HFF-Myc (cell line): Measurements from ENCODE around the gene FNIP1.

Experiments used
- DNase-seq: peaks from one replicate; pipeline ENCODE4 v3.0.0-alpha.2; 2011; ENCODE audit warnings: low read depth; ENCODE audit errors: extremely low read depth
- H3K4me3 ChIP-seq: replicated peaks from 2 replicates; pipeline ENCODE4 v1.5.1; 2011; ENCODE audit warnings: low read depth, mild to moderate bottlenecking, control low read depth, low read length
- TF ChIP-seq, protein P1 (sequence below): IDR thresholded peaks from 2 replicates; pipeline ENCODE4 v1.5.1; 2012; ENCODE audit warnings: mild to moderate bottlenecking, low read depth, low read length, control low read depth; ENCODE audit errors: missing control alignments

FNIP1 gene

GRCh38 chr5:131659290-131659689 is 137.5 kb downstream of the FNIP1 start:
- DNase-seq = no peak
- no peak overlapping the region for H3K4me3 ChIP-seq
- TF ChIP-seq, protein P1, sequence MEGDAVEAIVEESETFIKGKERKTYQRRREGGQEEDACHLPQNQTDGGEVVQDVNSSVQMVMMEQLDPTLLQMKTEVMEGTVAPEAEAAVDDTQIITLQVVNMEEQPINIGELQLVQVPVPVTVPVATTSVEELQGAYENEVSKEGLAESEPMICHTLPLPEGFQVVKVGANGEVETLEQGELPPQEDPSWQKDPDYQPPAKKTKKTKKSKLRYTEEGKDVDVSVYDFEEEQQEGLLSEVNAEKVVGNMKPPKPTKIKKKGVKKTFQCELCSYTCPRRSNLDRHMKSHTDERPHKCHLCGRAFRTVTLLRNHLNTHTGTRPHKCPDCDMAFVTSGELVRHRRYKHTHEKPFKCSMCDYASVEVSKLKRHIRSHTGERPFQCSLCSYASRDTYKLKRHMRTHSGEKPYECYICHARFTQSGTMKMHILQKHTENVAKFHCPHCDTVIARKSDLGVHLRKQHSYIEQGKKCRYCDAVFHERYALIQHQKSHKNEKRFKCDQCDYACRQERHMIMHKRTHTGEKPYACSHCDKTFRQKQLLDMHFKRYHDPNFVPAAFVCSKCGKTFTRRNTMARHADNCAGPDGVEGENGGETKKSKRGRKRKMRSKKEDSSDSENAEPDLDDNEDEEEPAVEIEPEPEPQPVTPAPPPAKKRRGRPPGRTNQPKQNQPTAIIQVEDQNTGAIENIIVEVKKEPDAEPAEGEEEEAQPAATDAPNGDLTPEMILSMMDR = no peak

DNA sequence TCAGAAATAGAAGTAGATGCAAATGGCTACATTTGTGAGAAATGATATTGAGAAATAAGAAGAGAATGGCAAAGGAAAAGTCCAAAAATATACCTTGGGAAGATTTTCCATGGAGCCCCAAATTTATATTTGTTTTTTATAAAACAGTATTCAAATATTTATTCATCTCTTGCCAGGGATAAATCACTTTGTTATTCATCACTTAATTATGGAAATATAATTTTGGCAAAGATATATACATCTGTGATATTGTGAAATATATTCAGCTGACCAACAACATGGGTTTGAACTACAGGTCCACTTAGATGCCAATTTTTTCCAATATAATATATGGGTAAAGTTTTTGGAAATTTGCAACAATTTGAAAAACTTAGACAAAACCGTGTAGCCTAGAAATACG is 142.0 kb downstream of the FNIP1 start:
- no peak for DNase-seq

DNA sequence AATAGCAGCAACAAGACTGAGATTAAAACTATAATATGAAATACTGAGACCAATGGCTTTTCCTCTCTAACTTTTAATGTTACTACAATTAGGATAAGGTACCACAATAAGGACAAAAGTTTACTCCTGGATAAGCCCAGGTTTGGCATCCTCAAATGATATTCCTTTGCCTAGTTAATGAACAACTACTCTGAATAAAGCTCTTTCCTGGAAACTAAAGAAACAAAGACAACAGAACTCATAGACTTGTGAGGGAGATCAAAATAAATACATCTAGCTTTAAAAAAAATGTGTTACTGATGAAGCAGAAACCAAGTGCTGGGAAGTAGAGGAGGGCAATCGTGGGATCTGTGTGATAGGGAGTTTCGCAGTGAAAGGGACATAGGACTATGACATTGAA is 142.5 kb downstream of the FNIP1 start:
- DNase-seq = no peak
- TF ChIP-seq, protein P1 = no peak
- H3K4me3 ChIP-seq = no peak overlapping the region

More for the DNA sequence above, 142.0 kb downstream of the FNIP1 start:
- TF ChIP-seq, protein P1 = no peak
- H3K4me3 ChIP-seq = no peak overlapping the region

DNA sequence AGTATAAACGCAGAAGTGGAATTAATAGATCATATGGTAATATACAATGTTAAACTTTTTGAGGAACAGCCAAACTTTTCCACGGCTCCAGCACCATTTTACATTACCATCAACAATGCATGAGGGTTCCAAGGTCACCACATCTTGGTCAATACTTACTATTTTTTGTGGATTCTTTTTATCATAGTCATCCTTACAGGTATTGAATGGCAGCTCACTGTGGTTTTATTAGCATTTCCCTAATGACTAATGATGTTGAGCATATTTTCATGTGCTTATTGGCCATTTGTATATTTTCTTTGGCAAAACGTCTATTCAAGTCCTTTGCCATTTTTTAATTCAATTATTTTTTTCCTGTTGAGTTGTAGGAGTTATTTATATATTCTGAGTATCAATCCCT is 147.7 kb downstream of the FNIP1 start:
- H3K4me3 ChIP-seq = no peak overlapping the region
- DNase-seq = no peak
- TF ChIP-seq, protein P1 = no peak

DNA sequence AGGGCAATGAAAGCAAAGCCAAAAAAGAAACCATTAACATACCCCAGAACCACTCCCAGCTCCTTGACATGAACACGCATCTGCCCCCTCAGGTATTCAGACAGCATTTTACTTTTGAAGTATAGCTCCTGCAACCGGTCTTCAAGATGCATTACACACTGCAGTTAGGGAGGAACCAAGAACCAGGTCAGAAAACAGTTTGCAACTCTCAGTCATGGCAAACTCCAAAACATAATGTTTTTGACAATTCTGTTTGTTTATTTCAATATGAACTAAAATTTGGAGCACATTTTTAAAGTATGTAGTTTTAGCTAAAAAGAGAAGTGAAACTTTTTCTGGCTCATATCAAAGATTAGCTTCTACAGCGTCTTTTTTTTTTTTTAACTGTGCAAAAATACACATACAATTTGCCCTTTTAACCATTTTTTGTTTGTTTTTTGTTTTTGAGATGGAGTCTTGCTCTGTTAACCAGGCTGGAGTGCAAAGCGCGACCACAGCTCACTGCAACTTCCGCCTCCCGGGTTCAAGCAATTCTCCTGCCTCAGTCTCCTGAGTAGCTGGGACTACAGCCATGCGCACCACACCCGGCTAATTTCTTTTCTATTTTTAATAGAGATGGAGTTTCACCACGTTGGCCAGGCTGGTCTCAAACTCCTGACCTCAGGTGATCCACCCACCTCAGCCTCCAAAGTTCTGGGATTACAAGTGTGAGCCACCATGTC is 149.6 kb downstream of the FNIP1 start:
- no peak for DNase-seq
- TF ChIP-seq, protein P1 = no peak
- no peak overlapping the region for H3K4me3 ChIP-seq

DNA sequence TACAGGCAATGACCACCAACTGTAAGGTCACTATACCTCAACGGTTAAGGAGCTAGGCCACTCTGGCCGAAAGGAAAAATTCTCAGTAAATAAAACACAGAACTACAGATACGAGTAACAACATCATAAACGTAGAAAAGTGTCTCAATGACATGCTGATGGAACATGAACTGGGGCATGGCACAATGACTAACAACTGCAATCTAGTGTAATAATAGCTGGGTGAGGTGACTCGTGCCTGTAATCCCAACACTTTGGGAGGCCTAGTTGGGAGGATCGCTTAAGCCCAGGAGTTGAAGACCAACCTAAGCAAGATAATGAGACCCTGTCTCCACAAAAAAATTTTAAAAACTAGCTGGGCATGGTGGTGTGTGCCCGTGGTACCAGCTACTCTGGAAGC is 152.0 kb downstream of the FNIP1 start:
- no peak for DNase-seq
- H3K4me3 ChIP-seq = no peak overlapping the region
- TF ChIP-seq, protein P1 = no peak

DNA sequence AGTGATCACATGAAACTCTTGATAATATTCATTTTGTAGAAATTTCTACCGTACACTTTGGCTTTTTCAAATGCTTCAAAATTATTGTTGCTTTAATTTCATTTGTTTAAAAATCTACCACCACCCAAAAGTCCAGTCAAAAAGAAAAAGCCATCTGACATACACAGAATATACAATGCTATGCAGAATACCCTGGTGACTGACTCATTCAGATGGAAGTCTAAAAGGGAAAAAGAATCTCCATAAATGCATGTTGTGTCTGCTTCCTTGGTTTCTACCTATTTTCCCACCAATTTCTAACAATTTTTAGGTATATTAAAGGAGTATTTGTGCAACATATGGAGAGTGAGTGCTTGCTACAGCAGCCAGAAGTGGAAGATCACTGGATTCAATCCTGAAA is 152.4 kb downstream of the FNIP1 start:
- no peak for DNase-seq
- TF ChIP-seq, protein P1 = no peak

More for the DNA sequence above, 152.4 kb downstream of the FNIP1 start:
- no peak overlapping the region for H3K4me3 ChIP-seq
